Esophagus squamous epithelium (tissue), 4 donors: Measurements from ENCODE around the gene KIAA1671.

Experiments used
- CTCF ChIP-seq, 6 experiments: fragments of 450-650 bp in 4 of 6; fragments of 200-600 bp in 2 of 6; sonication (generic) in 2 of 6; IDR thresholded peaks; one replicate each; pipeline ENCODE4 v1.5.1; 2016 to 2019; ENCODE audit warnings: antibody characterized with exemption in 6 of 6, mild to moderate bottlenecking in 4 of 6, moderate library complexity in 4 of 6
- POLR2A ChIP-seq, 4 donors: fragments of 450-650 bp; IDR thresholded peaks; one replicate each; pipeline ENCODE4 v1.6.1; 2017; ENCODE audit warnings: antibody characterized with exemption in 4 of 4, mild to moderate bottlenecking in 4 of 4, moderate library complexity in 3 of 4

GRCh38 chr22:25200967-25201366 lies 248.5 kb downstream of the KIAA1671 start:
- TF ChIP-seq CTCF (IDR thresholded peaks at IDR 0.05) (no peak), POLR2A (IDR thresholded peaks at IDR 0.05) (no peak)
